ENCODE measurements around the gene NET1. TPM values are rescaled to one million over a fixed set of nuclear protein-coding genes. Genes with fewer than 3 reads are reported as not detected.

Gene NET1
- total RNA-seq, 2 experiments from 2014 or later = 39.8 to 46.3 TPM

- Histone ChIP-seq H3K4me3 (ENCODE audit: low read depth, low read length, poor library complexity, severe bottlenecking) (no peak overlapping the region), H3K36me3 (ENCODE audit: insufficient read depth, low read length) (peaks cover 49% of the 10 kb centered on the region), H4K20me1 (ENCODE audit: insufficient read depth, low read length) (no peaks in the 10 kb centered on the region), H3K4me1 (ENCODE audit: insufficient read depth, low read length, poor library complexity, severe bottlenecking) (no peaks in the 10 kb centered on the region), H3K4me2 (ENCODE audit: low read length) (no peak overlapping the region), H3K27ac (ENCODE audit: low read depth, low read length, poor library complexity, severe bottlenecking) (no peak overlapping the region), H3K9me2 (ENCODE audit: insufficient read depth, low read length) (no peaks in the 10 kb centered on the region), H3K79me2 (ENCODE audit: insufficient read depth, low read depth, low read length) (no peaks in the 10 kb centered on the region; the same call in 1 of the 2 replicates), H2AFZ (ENCODE audit: low read length) (no peak overlapping the region), H3K9me3 (ENCODE audit: low read length) (no peaks in the 10 kb centered on the region)
- peak; percentile 56 for DNase-seq (ENCODE audit: low spot score)
- TF ChIP-seq EZH2phosphoT487 (IDR thresholded peaks at IDR 0.05; ENCODE audit: borderline replicate concordance, low read depth, low read length) = no peak
- TF ChIP-seq, protein P1, sequence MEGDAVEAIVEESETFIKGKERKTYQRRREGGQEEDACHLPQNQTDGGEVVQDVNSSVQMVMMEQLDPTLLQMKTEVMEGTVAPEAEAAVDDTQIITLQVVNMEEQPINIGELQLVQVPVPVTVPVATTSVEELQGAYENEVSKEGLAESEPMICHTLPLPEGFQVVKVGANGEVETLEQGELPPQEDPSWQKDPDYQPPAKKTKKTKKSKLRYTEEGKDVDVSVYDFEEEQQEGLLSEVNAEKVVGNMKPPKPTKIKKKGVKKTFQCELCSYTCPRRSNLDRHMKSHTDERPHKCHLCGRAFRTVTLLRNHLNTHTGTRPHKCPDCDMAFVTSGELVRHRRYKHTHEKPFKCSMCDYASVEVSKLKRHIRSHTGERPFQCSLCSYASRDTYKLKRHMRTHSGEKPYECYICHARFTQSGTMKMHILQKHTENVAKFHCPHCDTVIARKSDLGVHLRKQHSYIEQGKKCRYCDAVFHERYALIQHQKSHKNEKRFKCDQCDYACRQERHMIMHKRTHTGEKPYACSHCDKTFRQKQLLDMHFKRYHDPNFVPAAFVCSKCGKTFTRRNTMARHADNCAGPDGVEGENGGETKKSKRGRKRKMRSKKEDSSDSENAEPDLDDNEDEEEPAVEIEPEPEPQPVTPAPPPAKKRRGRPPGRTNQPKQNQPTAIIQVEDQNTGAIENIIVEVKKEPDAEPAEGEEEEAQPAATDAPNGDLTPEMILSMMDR (conservative IDR thresholded peaks at IDR 0.05; ENCODE audit: low read length) = peak; percentile 85
- intact Hi-C loops (cut with micrococcal nuclease; ENCODE audit: unreplicated experiment) = no loop called here
- POLR2A ChIA-PET = interaction anchor here (0.7 to 2.5 kb wide), 4 partner anchors 8 to 188 kb away, joined by 3 to 11 read pairs (median 4); no protein-coding TSS in a partner anchor
- no TSS peak for BruUV-seq (replicated peaks)
- CTCF ChIA-PET (ENCODE audit: unreplicated experiment) = interaction anchor here (1.0 kb wide), 1 partner anchor 189 kb away, joined by 3 read pairs; no protein-coding TSS in a partner anchor
Observed at GRCh38 chr10:5434017-5434753, 21.8 kb downstream of the NET1 start.

DNA sequence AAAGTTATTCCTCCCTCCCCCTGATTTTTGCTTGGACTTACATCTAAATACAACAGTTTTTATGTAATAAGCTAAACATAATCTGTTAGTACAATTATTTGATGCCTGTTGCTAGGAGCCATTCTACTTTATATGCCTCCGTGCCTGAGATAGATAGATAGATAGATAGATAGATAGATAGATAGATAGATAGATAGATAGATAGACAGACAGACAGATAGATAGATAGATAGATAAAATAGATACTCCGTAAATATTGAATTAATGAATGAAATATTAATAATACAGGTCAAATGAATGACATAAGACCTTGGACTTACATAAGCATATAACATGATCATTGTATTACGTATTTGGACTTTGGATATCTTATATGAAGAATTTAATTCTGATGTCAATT, 23.0 kb downstream of the NET1 start:
- H3K36me3 ChIP-seq (ENCODE audit: insufficient read depth, low read length) = peaks cover 41% of the 10 kb centered on the region
- no peak overlapping the region for H3K27ac ChIP-seq (ENCODE audit: low read depth, low read length, poor library complexity, severe bottlenecking)
- H3K4me2 ChIP-seq (ENCODE audit: low read length) = no peak overlapping the region
- H3K4me3 ChIP-seq (ENCODE audit: low read depth, low read length, poor library complexity, severe bottlenecking) = no peak overlapping the region
- no peaks in the 10 kb centered on the region for H3K4me1 ChIP-seq (ENCODE audit: insufficient read depth, low read length, poor library complexity, severe bottlenecking)
- ChIA-PET CTCF (ENCODE audit: unreplicated experiment) (no interaction called here), POLR2A (interaction anchor here (0.6 to 2.5 kb wide), 8 partner anchors 9 to 369 kb away, joined by 3 to 11 read pairs (median 3); no protein-coding TSS in a partner anchor)
- DNase-seq (ENCODE audit: low spot score) = no peak
- no peaks in the 10 kb centered on the region for H3K9me3 ChIP-seq (ENCODE audit: low read length)
- no peaks in the 10 kb centered on the region for H3K9me2 ChIP-seq (ENCODE audit: insufficient read depth, low read length)
- no peaks in the 10 kb centered on the region for H4K20me1 ChIP-seq (ENCODE audit: insufficient read depth, low read length)
- intact Hi-C loops (cut with micrococcal nuclease; ENCODE audit: unreplicated experiment) = no loop called here
- BruUV-seq (replicated peaks) = no TSS peak
- no peak for TF ChIP-seq EZH2phosphoT487 (IDR thresholded peaks at IDR 0.05; ENCODE audit: borderline replicate concordance, low read depth, low read length)
- TF ChIP-seq, protein P1 (conservative IDR thresholded peaks at IDR 0.05; ENCODE audit: low read length) = no peak
- H3K79me2 ChIP-seq (ENCODE audit: insufficient read depth, low read depth, low read length) = no peaks in the 10 kb centered on the region; the same call in 1 of the 2 replicates
- H2AFZ ChIP-seq (ENCODE audit: low read length) = no peak overlapping the region

DNA sequence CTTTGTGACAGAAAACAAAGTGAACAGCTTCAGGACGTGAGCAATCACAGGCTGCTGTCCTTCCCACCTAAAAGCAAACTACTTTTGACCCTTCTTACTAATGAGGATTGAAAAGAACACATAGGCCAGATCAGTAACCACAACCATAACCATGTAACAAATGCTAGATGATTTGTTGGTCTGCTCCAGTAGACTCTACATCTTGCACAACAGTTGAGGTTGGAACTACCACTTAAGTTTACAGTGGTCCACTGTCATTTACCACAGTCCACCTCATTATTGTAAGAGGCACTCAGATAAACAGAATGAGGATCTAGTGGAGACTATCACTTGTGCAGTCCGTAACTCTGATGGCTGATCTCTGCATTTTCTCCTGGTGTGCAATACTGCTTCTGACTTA, 27.8 kb downstream of the NET1 start:
- Histone ChIP-seq H3K4me1 (ENCODE audit: insufficient read depth, low read length, poor library complexity, severe bottlenecking) (peaks cover 12% of the 10 kb centered on the region), H3K4me3 (ENCODE audit: low read depth, low read length, poor library complexity, severe bottlenecking) (no peak overlapping the region), H3K36me3 (ENCODE audit: insufficient read depth, low read length) (peaks cover 25% of the 10 kb centered on the region), H3K9me3 (ENCODE audit: low read length) (no peaks in the 10 kb centered on the region), H3K4me2 (ENCODE audit: low read length) (no peak overlapping the region), H3K27ac (ENCODE audit: low read depth, low read length, poor library complexity, severe bottlenecking) (no peak overlapping the region), H2AFZ (ENCODE audit: low read length) (no peak overlapping the region), H4K20me1 (ENCODE audit: insufficient read depth, low read length) (no peaks in the 10 kb centered on the region), H3K9me2 (ENCODE audit: insufficient read depth, low read length) (no peaks in the 10 kb centered on the region), H3K79me2 (ENCODE audit: insufficient read depth, low read depth, low read length) (no peaks in the 10 kb centered on the region; the same call in 1 of the 2 replicates)
- POLR2A ChIA-PET = interaction anchor here (0.8 to 1.1 kb wide), 2 partner anchors 164 to 183 kb away, joined by 3 to 11 read pairs; no protein-coding TSS in a partner anchor
- intact Hi-C loops (cut with micrococcal nuclease; ENCODE audit: unreplicated experiment) = loop anchor here (10.0 kb wide), 2 partner anchors 305 to 435 kb away; no protein-coding TSS in a partner anchor
- BruUV-seq (replicated peaks) = no TSS peak
- CTCF ChIA-PET (ENCODE audit: unreplicated experiment) = interaction anchor here (2.5 kb wide), 1 partner anchor 183 kb away, joined by 13 read pairs; no protein-coding TSS in a partner anchor
- no peak for DNase-seq (ENCODE audit: low spot score)
- TF ChIP-seq, protein P1 (conservative IDR thresholded peaks at IDR 0.05; ENCODE audit: low read length) = no peak
- TF ChIP-seq EZH2phosphoT487 (IDR thresholded peaks at IDR 0.05; ENCODE audit: borderline replicate concordance, low read depth, low read length) = no peak

All from OCI-LY7 (cell line).